GM12878 (cell line): ENCODE measurements around the gene RBM4. TPM values are rescaled to one million over a fixed set of nuclear protein-coding genes. Genes with fewer than 3 reads are reported as not detected.
"Not testable (repeated sequence)": the region's sequence is repeated elsewhere in the genome, so short reads cannot be mapped to it uniquely, and the experiment has no call there.

ENCODE experiments used
- ATAC-seq: fragments of 200-7000 bp; cut with Tn5 transposase; 3 replicates; pipeline ENCODE4 v1.9.1; 2020; ENCODE audit warnings: mild to moderate bottlenecking, moderate library complexity
- BruUV-seq: library from RNA; stranded (reverse); fragments of 400-500 nt; replicated peaks from 2 replicates; lab custom pipeline; 2021; lab: Mats Ljungman, UMichigan
- CTCF ChIA-PET: fragments of 300-600 bp; sonication (Branson Sonifier 250); formaldehyde crosslinking; extraction: SDS; loops from one replicate; lab custom pipeline; 2021; ENCODE audit warnings: inconsistent platforms; lab: Yijun Ruan, JAX
- POLR2A ChIA-PET: fragments of 350-600 bp; formaldehyde crosslinking; extraction: SDS; loops from one replicate; lab custom pipeline; 2021; ENCODE audit warnings: inconsistent platforms; lab: Charles Lee
- RAD21 ChIA-PET: fragments of 300-600 bp; sonication (Branson Sonifier 250); formaldehyde crosslinking; loops from one replicate; lab custom pipeline; 2023; ENCODE audit warnings: antibody characterized with exemption; ENCODE audit not compliant: unreplicated experiment; lab: Charles Lee
- SMC1A ChIA-PET: fragments of 300-600 bp; sonication (Branson Sonifier 250); formaldehyde crosslinking; loops from one replicate; lab custom pipeline; 2023; ENCODE audit not compliant: unreplicated experiment, uncharacterized antibody; lab: Charles Lee
- DNase-seq: peaks from one replicate; pipeline ENCODE4 v3.0.0-alpha.2; 2011; ENCODE audit warnings: low read depth, low spot score
- FAIRE-seq: peaks from 3 replicates; lab custom pipeline; 2011; peaks lifted over from hg19 to GRCh38; lab: Jason Lieb, UNC
- H2AFZ ChIP-seq: 2 replicates; pipeline ENCODE4 v1.6.0; 2011; ENCODE audit warnings: low read depth, low read length, control low read depth; ENCODE audit not compliant: control insufficient read depth
- H3K27ac ChIP-seq: 2 replicates; pipeline ENCODE4 v1.5.1; 2011; ENCODE audit warnings: control low read depth; ENCODE audit not compliant: control insufficient read depth, insufficient read depth
- H3K27me3 ChIP-seq, 2 experiments: replicated peaks in 1 of 2; 2 replicates each; pipeline versions ENCODE4 v1.6.0 to v1.6.1; 2011; ENCODE audit warnings: low read length in 1 of 2; ENCODE audit not compliant: control insufficient read depth in 2 of 2, insufficient read depth in 2 of 2
- H3K36me3 ChIP-seq, 2 experiments: 2 replicates each; pipeline ENCODE4 v1.5.1; 2011; ENCODE audit warnings: low read length in 1 of 2; ENCODE audit not compliant: control insufficient read depth in 2 of 2, insufficient read depth in 2 of 2
- H3K4me1 ChIP-seq: 2 replicates; pipeline ENCODE4 v1.6.1; 2011; ENCODE audit warnings: mild to moderate bottlenecking, low read length, moderate library complexity, mixed read lengths; ENCODE audit not compliant: control insufficient read depth, insufficient read depth
- H3K4me2 ChIP-seq: 2 replicates; pipeline ENCODE4 v1.6.0; 2011; ENCODE audit warnings: control low read depth; ENCODE audit not compliant: control insufficient read depth, insufficient read depth
- H3K4me3 ChIP-seq: fragments of 200-600 bp; sonication (generic); 2 replicates; pipeline ENCODE4 v1.5.1; 2016
- H3K79me2 ChIP-seq: 2 replicates; pipeline ENCODE4 v1.6.0; 2011; ENCODE audit warnings: low read length; ENCODE audit not compliant: control insufficient read depth, insufficient read depth
- H3K9ac ChIP-seq: 2 replicates; pipeline ENCODE4 v1.8.0; 2011; ENCODE audit warnings: low read length, control low read depth, mixed read lengths; ENCODE audit not compliant: control insufficient read depth, insufficient read depth
- H3K9me3 ChIP-seq: replicated peaks from 3 replicates; pipeline ENCODE4 v1.5.1; 2011; ENCODE audit warnings: mild to moderate bottlenecking, low read length; ENCODE audit not compliant: control insufficient read depth, insufficient read depth
- H4K20me1 ChIP-seq: 2 replicates; pipeline ENCODE4 v1.6.0; 2011; ENCODE audit not compliant: control insufficient read depth, insufficient read depth
- ATF3 ChIP-seq: IDR thresholded peaks from 2 replicates; pipeline ENCODE4 v1.6.1; 2011; ENCODE audit warnings: low read depth, mild to moderate bottlenecking, low read length, moderate library complexity, borderline replicate concordance; ENCODE audit errors: extremely low read depth
- CHD1 ChIP-seq: IDR thresholded peaks from 2 replicates; pipeline ENCODE4 v1.6.1; 2012; ENCODE audit warnings: low read depth, low read length, improper control_type of control experiment
- CHD4 ChIP-seq: fragments of 200-600 bp; sonication (generic); IDR thresholded peaks from 2 replicates; pipeline ENCODE4 v1.6.1; 2016; ENCODE audit warnings: mild to moderate bottlenecking
- DPF2 ChIP-seq: fragments of 450-650 bp; IDR thresholded peaks from 2 replicates; pipeline ENCODE4 v1.6.1; 2017; ENCODE audit warnings: mild to moderate bottlenecking
- ETV6 ChIP-seq, 2 experiments: fragments of 450-650 bp in 1 of 2; IDR thresholded peaks in 1 of 2; conservative IDR thresholded peaks in 1 of 2; 2 replicates each; pipeline ENCODE4 v1.6.1; 2014; ENCODE audit warnings: antibody characterized with exemption in 1 of 2, borderline replicate concordance in 1 of 2, low read depth in 1 of 2, mild to moderate bottlenecking in 1 of 2, moderate library complexity in 1 of 2
- NFYA ChIP-seq: IDR thresholded peaks from 2 replicates; pipeline ENCODE4 v1.6.1; 2011; ENCODE audit warnings: low read depth, mild to moderate bottlenecking, low read length, improper control_type of control experiment, borderline replicate concordance
- ZNF384 ChIP-seq: IDR thresholded peaks from 2 replicates; pipeline ENCODE4 v1.6.1; 2012; ENCODE audit warnings: low read depth, mild to moderate bottlenecking, low read length, improper control_type of control experiment, borderline replicate concordance
- ZSCAN29 ChIP-seq: fragments of 450-650 bp; IDR thresholded peaks from 2 replicates; pipeline ENCODE4 v1.6.1; 2017; ENCODE audit warnings: mild to moderate bottlenecking, moderate library complexity
- WGBS: methylation state at CpG from one replicate; pipeline ENCODE4 v1.1.6; 2016; ENCODE audit warnings: low lambda C conversion rate; ENCODE audit not compliant: insufficient replicate concordance, insufficient coverage; ENCODE audit errors: missing lambda C conversion rate; 5-methylcytosine and 5-hydroxymethylcytosine counted together
- in situ Hi-C: fragments of 300-500 bp; cut with MboI; formaldehyde crosslinking; loops from 9 replicates; pipeline ENCODE4 v1.14.3; 2018; ENCODE audit warnings: mixed read lengths
- intact Hi-C: fragments of 100-400 bp; cut with micrococcal nuclease; formaldehyde crosslinking; loops from one replicate; pipeline ENCODE4 v1.14.2; 2022; ENCODE audit not compliant: unreplicated experiment
- polyA plus RNA-seq, 11 experiments: library from polyadenylated mRNA; depleted of rRNA in 4 of 11; unstranded in 6 of 11; stranded (reverse) in 5 of 11; fragments of >200 nt; fragmentation: Nextera tagmentation in 4 of 11; fragmentation: Illumina TruSeq in 1 of 11; extraction: Ambion mirVana in 4 of 11; extraction: Trizol in 1 of 11; gene quantifications; 1 replicate in 1 of 11; 2 replicates in 10 of 11; pipeline versions ENCODE4 v1.2.1 to v1.2.3, GENCODE V29; 2011 to 2016; ENCODE audit warnings: inconsistent platforms in 2 of 11, missing spikeins in 2 of 11, low read depth in 1 of 11
- total RNA-seq, 4 experiments: library from RNA; depleted of rRNA in 3 of 4; stranded (reverse); fragments of >200 nt in 3 of 4; fragmentation: Illumina TruSeq in 1 of 4; extraction: Trizol in 1 of 4; gene quantifications; 2 replicates each; pipeline versions ENCODE4 v1.2.1 to v1.2.3, GENCODE V29; 2013 to 2021

The RBM4 gene
- total and polyA plus RNA-seq, 10 of the 15 experiments (the other 5 are each of a cell fraction or from before 2014, with no cell fraction given), result 105 to 224 (median 138) TPM

- TF ChIP-seq CHD4 (no peak), ATF3 (no peak), ZSCAN29 (no peak), ZNF384 (no peak), CHD1 (no peak), NFYA (no peak), DPF2 (no peak), ETV6 (conservative IDR thresholded peaks at IDR 0.05 in 1 of 2, IDR thresholded peaks at IDR 0.05 in 1 of 2; ENCODE audit: borderline replicate concordance in 1 of 2, low read depth in 1 of 2) (no peak)
These were observed 34.3 kb upstream of the RBM4 start (continued) for GRCh38 chr11:66604155-66604554.

GRCh38 chr11:66606608-66607007 is 31.9 kb upstream of the RBM4 start:
- FAIRE-seq, H3K36me3 ChIP-seq, H3K4me2 ChIP-seq, H3K79me2 ChIP-seq, H3K9ac ChIP-seq, BruUV-seq, H3K27ac ChIP-seq, H3K4me3 ChIP-seq, intact Hi-C loops, H3K27me3 ChIP-seq, in situ Hi-C loops, ATAC-seq, H2AFZ ChIP-seq, H3K9me3 ChIP-seq, H4K20me1 ChIP-seq, DNase-seq: not testable (repeated sequence)
- RAD21 ChIA-PET, result interaction anchor here (0.8 kb wide), 1 partner anchor 270 kb away, joined by 3 read pairs; the partner anchor contains the start of gene RIN1
- 98% methylated on average over 3 of the region's 3 CpGs for WGBS
- CTCF ChIA-PET, result interaction anchor here (0.7 to 4.5 kb wide), 7 partner anchors 11 to 71 kb away, joined by 3 to 21 read pairs (median 3); partner anchors contain the start of genes CCDC87, RBM4 and RBM4B
- SMC1A ChIA-PET, result interaction anchor here (0.7 to 1.1 kb wide), 2 partner anchors 11 to 13 kb away, joined by 3 to 4 read pairs; no protein-coding TSS in a partner anchor
- POLR2A ChIA-PET, result interaction anchor here (1.1 to 1.5 kb wide), 2 partner anchors 11 to 14 kb away, joined by 4 to 6 read pairs; partner anchors contain the start of genes CCDC87 and CCS
- peaks cover 27% of the 10 kb centered on the region for H3K4me1 ChIP-seq
